Measurements from ENCODE around the gene CCL3.
"Not testable (repeated sequence)": the region's sequence is repeated elsewhere in the genome, so short reads cannot be mapped to it uniquely, and the experiment has no call there.

Gene CCL3

DNA sequence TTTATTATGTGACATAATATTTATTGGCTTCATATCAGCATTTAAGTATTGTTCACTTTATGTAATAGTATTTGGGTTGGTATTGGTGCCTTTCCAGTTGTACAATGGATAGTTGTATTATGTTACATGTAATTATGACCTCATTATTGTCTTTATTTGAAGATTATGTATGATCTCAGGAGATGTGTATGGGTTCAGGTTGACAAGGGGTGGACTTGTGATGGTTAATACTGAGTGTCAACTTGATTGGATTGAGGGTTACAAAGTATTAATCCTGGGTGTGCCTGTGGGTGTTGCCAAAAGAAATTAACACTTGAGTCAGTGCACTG, 25.7 kb upstream of the CCL3 start:
- not testable (repeated sequence) for DNase-seq (ENCODE audit: low read depth in 2 of 2)

DNA sequence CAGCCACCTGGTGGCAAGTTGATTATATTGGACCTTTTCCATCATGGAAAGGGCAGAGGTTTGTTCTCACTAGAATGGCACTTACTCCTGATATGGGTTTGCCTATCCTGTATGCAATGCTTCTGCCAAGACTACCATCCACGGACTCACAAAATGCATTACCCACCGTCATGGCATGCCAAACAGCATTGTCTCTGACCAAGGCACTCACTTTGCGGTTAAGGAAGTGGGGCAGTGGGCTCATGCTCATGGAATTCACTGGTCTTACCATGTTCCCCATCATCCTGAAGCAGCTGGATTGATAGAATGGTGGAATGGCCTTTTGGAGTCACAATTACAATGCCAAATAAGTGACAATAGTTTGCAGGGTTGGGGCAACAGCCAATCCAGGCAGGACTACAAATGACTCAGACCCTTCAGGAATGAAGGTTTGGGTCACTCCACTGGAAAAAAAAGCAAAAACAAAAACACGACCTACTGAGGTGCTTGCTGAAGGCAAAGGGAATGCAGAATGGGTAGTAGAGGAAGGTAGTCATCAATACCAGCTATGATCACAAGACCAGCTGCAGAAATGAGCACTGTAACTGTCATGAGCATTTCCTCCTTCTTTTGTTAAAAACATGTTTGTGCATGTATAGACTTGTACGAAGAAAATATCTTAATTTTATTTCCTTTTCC, 25.2 kb upstream of the CCL3 start:
- not testable (repeated sequence) for DNase-seq (ENCODE audit: low read depth in 2 of 2)

DNA sequence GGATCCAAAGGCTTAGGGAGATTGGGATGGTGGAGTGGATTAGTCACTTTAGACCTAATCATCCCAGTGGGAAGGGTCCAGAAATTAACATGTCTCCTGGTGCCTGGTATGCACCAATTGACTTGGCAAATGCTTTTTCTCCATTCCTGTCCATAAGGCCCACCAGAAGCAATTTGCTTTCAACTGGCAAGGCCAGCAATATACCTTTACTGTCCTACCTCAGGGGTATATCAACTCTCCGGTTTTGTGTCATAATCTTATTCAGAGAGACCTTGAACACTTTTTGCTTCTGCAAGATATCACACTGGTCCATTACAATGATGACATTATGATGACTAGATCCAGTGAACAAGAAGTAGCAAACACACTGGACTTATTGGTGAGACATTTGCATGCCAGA, 23.2 kb upstream of the CCL3 start:
- not testable (repeated sequence) for DNase-seq (ENCODE audit: low read depth in 2 of 2)

DNA sequence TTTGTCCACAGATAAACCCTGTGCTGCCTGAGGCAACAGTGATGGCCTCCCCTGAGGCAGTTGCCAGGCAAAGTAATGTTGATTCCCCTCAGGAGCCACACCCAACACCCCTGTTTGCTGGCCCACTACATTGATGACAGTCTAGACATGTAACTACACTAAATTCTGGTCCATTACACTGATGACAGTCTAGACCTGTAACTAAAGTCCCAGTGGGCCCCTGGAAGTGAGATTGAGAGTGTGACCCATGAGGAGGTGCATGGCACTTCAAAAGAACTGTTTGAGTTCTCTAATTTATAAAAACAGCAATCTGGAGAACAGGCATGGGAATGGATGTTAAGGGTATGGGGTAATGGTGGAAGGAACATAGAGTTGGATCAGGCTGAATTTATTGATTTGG, 22.6 kb upstream of the CCL3 start:
- DNase-seq (ENCODE audit: low read depth in 2 of 2), result no peak

DNA sequence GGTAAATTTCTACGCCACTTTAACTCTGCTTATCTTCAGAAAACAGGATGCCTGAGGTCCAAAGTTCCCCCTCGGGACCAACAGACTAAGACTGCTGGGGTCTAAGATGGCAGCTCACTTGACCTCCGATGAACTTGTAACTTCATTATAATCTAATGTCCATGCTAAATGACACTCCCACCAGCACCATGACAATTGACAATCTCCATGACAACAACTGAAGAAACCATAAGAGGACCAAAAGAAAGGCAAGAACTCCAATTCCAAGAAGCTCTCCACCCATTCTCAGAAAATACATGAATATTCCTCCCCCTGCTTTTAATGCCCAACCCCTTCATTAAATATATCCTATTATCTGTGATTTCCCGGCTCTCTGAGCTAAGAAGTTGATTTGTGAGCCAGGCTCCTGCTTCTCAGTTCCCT, 21.1 kb upstream of the CCL3 start:
- DNase-seq (ENCODE audit: low read depth in 2 of 2), result no peak

DNA sequence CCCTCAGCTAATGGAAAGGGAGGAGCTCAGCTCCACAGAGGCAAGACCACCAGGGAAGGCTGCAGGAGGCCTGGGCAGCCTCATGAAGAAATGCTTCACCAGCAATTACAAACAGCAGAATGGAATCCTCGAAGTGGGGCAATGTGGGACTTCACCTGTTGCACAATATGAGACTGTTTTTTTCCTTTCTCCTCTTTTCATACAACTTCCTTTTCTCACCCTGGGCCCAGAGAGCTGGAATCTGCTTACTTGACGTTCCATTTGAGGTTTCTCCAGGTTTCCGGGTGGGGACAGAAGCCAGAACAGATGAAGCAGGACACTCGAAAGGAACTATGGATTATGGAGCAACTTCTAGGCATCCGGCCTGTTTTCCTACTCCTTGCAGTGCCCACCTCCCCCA, 18.3 kb upstream of the CCL3 start:
- DNase-seq (ENCODE audit: low read depth in 2 of 2), result not testable (repeated sequence)

DNA sequence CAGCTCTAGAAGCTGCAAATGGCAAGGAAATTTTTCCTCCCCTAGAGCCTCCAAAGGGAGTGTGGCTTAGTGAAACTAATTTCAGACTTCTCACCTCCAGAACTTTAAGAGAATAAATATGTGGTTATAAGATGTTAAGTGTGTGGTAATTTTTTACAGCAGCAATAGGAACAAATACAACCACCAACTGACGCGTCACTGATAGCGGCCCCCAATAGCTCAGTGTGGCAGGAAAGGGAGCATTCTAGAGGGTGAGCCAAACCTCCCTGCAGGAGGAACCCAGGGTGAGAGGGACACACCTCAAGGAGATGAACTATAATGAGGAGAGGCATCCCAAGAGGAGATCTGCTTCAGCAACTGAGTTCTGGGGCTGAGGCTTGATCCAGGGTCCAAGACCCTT, 17.7 kb upstream of the CCL3 start:
- DNase-seq (ENCODE audit: low read depth in 2 of 2), result no peak

DNA sequence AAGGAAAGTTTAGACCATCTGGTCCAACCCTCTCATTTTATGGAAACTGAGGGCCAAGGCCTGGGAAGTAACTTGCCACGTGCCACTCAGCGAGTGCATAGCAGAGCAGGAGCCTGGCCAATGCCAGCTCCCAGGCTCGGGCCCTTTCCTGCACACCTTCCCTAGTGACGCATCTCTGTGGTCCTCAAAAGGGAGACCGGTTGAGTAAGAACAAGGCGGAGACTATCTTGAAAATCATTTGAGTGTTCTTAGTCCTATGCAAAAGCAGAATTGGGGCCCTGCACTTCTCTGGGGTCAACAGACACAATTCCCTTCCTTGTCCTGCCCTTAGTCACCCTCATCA, 16.5 kb upstream of the CCL3 start:
- DNase-seq (ENCODE audit: low read depth in 2 of 2), result no peak

DNA sequence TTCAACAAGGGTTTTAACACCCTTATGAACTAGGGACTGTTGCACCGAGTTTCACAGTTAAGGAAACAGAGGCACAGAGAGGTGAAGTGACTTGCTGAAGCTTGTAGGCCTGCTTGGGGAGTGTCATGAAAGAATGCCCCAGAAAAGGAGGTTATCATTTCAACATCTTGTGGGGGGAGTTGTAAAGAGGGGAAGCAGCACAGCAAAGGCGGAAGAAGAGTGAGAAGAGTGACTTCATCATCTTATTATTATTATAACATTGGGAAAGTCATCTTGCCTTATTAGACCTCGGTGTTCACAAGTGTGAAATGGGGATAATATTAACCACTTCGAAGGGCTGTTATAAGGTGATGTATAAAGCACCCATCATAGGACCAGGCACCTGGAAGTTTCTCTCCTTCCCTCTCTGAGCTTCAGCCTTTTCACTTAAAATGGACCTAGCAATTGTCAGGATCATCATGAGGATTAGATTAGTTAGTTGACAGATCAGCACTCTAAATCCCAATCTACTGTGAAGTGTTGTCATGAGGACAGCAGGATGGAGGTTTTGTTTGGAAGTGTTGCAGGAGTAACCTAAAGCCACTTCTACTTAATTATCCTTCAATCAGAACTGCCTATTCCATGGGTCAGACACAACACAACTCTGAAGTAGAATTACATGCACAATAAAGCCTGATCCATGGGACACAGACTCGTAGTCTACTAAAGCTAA, 16.0 kb upstream of the CCL3 start:
- DNase-seq (ENCODE audit: low read depth in 2 of 2), result no peak

DNA sequence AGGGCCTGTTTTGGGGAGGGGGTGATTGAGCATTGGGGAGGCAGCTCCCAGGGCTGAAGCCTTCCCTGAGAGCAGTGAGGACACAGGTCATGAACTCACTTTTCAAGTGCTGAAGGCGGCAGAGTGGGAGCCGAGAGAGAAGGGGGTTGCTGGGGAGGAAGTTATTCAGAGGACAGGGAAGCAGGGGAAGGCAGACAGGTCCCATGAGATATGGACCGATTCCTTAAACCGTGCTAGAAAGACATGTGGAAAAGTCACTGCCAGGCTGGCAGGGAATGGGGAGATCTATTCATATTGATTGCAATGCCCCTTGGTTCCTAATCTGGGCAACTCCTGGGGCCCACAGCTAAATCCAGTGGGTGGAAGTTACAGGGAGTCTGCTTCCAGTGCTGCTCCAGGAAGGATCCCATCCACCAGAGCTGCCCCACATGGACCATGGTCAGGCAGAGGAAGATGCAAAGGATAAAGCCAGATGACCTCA, 14.8 kb upstream of the CCL3 start:
- DNase-seq (ENCODE audit: low read depth in 2 of 2), result no peak

DNA sequence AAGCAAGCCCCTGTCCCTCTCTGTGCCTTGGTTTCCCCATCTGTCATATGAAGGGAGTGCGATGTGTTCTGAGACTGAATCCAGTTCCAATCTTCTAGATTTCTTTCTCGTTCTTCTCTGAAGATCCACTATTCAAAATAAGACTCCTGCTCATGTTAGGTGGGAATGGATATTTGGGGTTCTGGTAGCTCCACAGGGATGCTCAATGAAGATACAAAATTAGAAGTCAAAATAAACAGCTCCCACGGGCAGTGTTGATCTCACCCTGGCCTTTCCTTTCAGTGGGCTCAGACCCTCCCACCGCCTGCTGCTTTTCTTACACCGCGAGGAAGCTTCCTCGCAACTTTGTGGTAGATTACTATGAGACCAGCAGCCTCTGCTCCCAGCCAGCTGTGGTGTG, 14.3 kb upstream of the CCL3 start:
- DNase-seq (ENCODE audit: low read depth in 2 of 2), result not testable (repeated sequence)

DNA sequence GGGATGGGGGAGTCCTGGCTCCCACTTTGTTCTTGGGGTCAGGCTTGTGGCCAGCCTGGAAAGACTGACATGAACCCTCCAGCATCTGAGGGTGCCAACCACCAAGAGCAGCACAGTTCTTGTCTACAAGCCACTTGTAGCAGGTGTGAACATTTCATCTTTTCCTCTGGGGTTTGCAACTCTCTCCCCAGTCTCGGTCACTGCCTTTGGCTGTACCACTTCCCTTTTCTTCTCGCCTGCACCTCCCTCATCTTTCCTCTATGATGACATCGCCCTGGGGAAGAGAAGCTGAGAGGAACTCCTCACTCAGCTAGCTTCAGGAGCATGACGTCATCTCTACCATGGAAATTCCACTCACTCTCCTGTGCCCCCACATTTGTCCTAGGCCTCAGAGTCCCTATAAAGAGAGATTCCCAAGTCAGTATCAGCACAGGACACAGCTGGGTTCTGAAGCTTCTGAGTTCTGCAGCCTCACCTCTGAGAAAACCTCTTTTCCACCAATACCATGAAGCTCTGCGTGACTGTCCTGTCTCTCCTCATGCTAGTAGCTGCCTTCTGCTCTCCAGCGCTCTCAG, 13.5 kb upstream of the CCL3 start, which contains the start of gene CCL4:
CCL4 (plus strand) TSS at position 427 of the 575 bp plus-strand sequence; CDS start at position 506, 79 bp downstream.
- DNase-seq (ENCODE audit: low read depth in 2 of 2), result peak in 1 of 2 donors; percentile 43

DNA sequence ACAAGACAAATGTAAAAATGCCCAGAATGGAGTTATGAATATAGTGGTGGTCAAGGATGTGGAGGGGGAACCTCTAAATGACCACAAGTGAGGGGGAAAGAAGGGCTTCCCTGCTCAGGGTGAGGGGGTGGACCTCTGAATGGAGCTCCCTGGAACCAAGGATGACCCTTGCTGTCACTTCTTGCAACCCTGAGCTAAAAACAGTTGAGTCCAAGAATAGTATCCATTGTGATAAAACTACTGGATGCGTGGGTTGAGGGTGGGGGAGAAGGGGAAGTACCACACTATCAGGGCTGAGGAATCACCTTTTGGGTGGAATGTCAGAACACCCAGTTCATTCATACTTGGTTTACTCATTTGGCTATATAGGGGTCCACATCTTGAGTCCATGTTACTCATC, 9.1 kb upstream of the CCL3 start:
- not testable (repeated sequence) for DNase-seq (ENCODE audit: low read depth in 2 of 2)

DNA sequence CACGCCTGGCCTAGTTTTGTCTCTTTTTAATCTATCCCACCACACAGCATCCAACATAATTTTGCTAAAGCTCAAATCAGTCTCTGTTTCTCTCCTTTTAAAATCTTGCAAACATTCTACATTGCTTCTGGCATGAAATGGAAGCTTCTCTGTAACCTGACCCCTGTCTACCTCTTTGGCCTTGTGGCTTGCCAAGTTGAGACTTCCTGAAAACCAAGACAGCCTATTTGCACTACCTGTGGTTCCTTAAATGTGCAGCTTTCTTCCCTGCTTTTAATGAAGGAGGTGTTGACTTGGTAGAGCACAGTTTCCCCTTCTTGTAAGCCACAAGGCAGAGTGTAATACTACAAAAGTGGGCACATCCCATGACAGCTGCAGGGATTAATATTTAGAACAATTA, 6.0 kb upstream of the CCL3 start:
- no peak for DNase-seq (ENCODE audit: low read depth in 2 of 2)

DNA sequence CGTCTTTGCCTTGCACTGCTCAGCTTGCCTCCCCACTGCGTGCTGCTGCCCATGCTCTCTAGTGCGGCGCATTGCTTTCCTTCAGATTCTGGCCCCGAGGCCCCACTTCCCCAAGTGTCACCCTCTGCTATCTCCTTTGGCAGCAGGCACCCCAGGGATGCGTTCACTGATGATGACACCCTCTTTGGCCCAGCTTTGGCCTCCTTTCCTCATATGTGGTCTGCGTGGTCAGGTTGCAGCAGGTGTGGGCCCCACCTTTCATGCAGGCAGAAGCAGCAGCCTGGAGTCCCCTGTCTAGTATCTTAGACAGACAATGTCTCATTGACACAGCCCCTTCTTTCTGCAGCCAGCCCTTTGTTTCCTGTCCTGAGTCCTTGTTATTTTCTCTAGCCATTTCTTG, 4.8 kb upstream of the CCL3 start:
- no peak for DNase-seq (ENCODE audit: low read depth in 2 of 2)

DNA sequence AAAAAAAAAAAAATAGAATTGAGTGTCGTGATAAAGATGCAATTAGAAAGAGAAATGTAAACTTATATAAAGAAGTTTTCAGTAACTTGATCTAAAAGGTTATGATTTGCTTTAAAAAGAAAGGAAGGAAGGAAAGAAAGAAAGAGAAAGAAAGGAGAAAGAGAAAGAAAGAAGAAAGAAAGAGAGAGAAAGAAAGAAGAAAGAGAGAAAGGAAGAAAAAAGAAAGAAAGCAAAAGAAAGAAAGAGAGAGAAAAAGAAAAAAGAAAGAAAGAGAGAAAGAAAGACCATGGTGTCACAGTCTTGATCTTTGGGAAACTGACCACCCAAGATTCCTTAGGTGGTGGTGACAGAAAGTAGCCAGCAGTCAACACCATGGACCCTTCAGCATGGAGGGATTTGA, 4.3 kb upstream of the CCL3 start:
- DNase-seq (ENCODE audit: low read depth in 2 of 2), result no peak

DNA sequence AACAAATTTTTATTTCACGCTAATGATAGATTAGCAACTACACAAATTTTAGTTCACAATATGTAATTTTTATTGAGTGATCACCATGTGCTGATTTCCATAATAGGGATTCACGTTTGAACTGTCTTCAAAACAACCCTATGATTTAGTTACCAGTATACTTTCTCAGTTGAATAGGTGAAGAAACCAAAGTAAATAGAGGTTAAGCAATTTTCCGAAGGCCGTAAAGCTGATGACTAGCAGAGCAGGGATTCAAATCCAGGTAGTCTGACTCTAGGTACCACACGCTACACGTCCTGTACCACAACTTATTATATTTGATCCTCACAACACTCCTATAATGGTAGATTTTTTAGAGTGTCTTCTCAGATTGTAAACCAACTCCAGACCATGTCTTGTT, 2.8 kb upstream of the CCL3 start:
- DNase-seq (ENCODE audit: low read depth in 2 of 2), result not testable (repeated sequence)

DNA sequence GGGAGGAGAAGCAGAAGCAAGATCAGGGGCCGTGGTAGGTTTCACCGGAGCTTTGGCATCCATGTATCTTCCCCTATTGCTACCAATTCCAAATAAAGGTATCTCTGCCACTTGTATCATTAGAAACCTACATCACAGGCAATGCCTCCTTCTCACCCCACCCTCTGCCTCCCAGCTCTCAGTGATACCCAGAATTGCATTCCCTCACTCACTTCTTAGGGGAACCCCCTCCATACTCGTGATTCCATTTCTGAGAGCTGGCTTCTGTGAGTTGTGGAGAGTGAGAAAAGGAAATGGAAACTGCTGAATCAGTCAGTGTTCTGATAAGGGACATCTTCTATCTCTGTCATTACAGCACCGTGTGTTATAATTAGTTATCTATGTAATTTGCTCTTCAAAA, 2.3 kb upstream of the CCL3 start:
- DNase-seq (ENCODE audit: low read depth in 2 of 2), result no peak

DNA sequence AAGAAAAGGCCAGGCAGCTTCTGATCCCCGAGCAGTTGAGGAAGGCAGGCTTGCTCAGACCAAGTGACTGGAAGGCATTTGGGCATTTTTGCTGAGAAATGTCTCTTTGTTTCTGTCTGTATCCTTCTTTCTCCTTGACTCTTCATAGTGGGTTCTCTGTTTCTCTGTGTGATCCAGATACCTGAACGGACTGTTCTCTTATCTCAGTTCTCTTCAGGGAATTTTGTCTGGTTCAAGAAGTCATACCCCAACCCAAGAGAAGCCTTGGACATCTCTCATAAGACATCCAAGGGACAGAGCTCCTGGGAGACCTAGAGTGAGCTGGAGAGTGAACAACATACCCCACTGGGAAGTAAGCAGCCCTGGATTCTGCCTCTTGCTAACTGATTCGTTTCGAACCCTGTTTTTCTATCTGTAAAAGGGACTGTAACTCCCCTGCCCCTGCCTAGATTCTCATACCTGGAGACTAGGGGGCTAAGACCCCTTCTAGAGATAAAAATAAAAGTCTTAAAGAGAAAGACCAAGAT, 541 bp downstream of the CCL3 start:
- DNase-seq (ENCODE audit: low read depth in 2 of 2), result no peak

DNA sequence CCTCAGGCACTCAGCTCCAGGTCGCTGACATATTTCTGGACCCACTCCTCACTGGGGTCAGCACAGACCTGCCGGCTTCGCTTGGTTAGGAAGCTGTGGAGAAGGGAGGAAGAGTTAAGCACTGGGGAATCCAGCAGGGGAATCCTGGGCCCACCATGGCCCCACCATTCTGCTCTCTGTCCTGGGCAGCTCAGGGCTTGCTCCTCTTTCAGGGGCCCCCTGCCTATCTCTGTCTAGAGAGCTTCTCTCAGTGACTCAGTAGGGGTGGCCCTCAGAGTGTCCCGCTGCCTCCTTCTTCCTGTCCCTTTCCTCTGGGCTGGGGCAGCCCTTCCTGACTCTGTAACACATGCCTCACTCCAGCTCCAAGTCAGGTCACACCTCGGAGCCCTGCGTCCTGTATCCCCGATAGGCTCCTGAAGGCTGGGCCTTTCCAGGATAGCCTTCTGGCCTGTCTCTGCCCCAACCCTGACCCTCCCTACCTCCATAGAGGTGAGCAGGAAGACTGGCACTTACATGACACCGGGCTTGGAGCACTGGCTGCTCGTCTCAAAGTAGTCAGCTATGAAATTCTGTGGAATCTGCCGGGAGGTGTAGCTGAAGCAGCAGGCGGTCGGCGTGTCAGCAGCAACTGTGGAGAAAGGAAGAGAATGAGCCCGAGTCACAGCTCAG, 1.1 kb downstream of the CCL3 start:
- no peak for DNase-seq (ENCODE audit: low read depth in 2 of 2)

DNA sequence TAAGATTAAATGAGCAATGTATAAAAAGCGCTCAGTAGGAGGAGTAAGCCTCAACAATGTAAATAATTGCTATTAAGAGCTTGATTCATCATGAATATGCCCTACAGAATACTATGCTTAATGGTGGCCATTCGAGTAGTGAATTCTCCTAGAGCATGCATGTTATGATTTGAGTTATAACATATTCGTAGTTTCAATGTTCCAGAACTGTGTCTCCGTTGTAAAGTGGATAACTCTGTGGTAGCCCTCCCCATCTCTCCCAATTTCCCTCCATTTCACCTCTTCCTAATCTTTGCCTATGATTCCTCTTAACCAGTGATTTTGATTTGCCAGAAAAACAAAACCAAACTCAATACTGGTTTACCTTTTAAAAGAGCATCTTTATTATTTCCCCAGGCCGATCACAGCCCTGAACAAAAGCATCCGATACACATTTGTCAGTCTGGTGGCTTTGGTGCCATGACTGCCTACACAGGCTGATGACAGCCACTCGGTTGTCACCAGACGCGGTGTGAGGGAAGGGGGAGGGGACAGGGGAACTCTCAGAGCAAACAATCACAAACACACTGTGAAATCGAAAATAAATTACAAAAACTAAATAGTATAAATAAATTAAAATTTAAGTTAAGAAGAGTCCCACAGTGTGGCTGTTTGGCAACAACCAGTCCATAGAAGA, 1.9 kb downstream of the CCL3 start:
- not testable (repeated sequence) for DNase-seq (ENCODE audit: low read depth in 2 of 2)

DNA sequence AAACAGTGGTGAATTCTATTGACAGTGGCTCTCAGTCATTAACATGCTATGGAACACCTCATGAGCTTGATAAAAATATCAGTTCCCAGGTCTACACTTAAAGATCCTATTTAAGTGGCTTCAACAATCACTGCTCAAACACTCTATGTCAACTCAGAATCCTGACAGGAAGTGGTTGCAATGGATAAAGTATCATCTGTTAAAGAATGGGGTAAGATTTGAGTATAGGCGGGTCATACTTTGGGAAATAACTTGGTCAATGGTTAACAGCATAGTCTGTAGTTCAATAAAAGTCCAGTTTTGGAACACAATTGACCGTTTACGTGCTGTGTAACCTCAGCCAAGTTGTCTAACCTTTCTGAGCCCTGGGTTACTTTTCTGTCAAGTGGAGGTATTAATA, 2.5 kb downstream of the CCL3 start:
- not testable (repeated sequence) for DNase-seq (ENCODE audit: low read depth in 2 of 2)
